ENCODE results near the gene AKT2. TPM values are rescaled to one million over a fixed set of nuclear protein-coding genes. Genes with fewer than 3 reads are reported as not detected.

Gene AKT2
- total RNA-seq, 1 experiment from 2014 or later = 150 TPM

DNA sequence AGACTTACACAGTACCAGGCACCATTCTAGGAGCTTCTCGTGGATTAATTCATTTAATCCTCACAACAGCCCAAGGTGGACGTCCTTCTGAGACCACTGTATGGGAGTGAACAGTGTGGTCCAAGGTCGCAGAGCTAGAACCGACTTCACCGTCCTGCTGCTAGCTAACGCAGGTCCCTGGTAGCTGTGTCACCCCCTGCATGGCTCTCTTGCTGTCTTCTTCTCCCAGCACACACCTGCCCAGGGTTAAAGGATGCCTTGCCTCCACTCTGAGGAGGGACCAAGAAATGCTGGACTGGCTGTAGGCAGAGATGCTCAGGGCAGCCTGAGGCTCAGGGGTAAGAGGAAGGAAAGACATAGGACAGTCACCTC is 3.0 kb downstream of the AKT2 start:
- TF ChIP-seq, protein P1, sequence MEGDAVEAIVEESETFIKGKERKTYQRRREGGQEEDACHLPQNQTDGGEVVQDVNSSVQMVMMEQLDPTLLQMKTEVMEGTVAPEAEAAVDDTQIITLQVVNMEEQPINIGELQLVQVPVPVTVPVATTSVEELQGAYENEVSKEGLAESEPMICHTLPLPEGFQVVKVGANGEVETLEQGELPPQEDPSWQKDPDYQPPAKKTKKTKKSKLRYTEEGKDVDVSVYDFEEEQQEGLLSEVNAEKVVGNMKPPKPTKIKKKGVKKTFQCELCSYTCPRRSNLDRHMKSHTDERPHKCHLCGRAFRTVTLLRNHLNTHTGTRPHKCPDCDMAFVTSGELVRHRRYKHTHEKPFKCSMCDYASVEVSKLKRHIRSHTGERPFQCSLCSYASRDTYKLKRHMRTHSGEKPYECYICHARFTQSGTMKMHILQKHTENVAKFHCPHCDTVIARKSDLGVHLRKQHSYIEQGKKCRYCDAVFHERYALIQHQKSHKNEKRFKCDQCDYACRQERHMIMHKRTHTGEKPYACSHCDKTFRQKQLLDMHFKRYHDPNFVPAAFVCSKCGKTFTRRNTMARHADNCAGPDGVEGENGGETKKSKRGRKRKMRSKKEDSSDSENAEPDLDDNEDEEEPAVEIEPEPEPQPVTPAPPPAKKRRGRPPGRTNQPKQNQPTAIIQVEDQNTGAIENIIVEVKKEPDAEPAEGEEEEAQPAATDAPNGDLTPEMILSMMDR (conservative IDR thresholded peaks at IDR 0.05) = no peak
- no peak overlapping the region for H3K56ac ChIP-seq (ENCODE audit: insufficient read length, low read depth, low read length)
- H4K20me1 ChIP-seq (ENCODE audit: control insufficient read depth, insufficient read depth, insufficient read length) = no peaks in the 10 kb centered on the region

More for the DNA sequence above, 3.0 kb downstream of the AKT2 start:
- WGBS (ENCODE audit: extremely low coverage, insufficient read length, low lambda C conversion rate) = no CpG with 5 or more reads among the region's 6 CpGs
- H2BK20ac ChIP-seq (ENCODE audit: low read depth, low read length, poor library complexity, severe bottlenecking) = no peak overlapping the region
- H3K4ac ChIP-seq (ENCODE audit: low read depth, low read length) = no peak overlapping the region
- H2AK5ac ChIP-seq (ENCODE audit: insufficient read length, low read length) = no peak overlapping the region
- peak overlapping the region; percentile 32 for H3K9ac ChIP-seq (ENCODE audit: extremely low read depth, insufficient read length, low read length)
- no peaks in the 10 kb centered on the region for H3K9me3 ChIP-seq (ENCODE audit: control insufficient read depth, low read depth, low read length)
- H4K91ac ChIP-seq (ENCODE audit: insufficient read length, low read depth, low read length) = no peak overlapping the region
- no peak for DNase-seq
- H3K23ac ChIP-seq (ENCODE audit: insufficient read length, low read depth, low read length) = no peak overlapping the region
- no peak overlapping the region; the same call in 1 of the 2 replicates for H3K14ac ChIP-seq (ENCODE audit: insufficient read depth, low read length)
- H3T11ph ChIP-seq (ENCODE audit: low read length) = no peak overlapping the region
- peaks cover 5% of the 10 kb centered on the region for H3K79me1 ChIP-seq (ENCODE audit: insufficient read depth, low read depth, low read length, poor library complexity, severe bottlenecking)
- no peak overlapping the region for H2BK15ac ChIP-seq (ENCODE audit: low read depth, low read length)
- no peaks in the 10 kb centered on the region for H3K27me3 ChIP-seq (ENCODE audit: insufficient read depth, low read length)
- H3K23me2 ChIP-seq (ENCODE audit: insufficient read length, low read depth, low read length, poor library complexity, severe bottlenecking) = peaks cover 9% of the 10 kb centered on the region
- peaks cover 36 to 45% of the 10 kb centered on the region in 2 experiments for H3K4me1 Mint-ChIP-seq
- H3K27ac ChIP-seq (ENCODE audit: insufficient read length, low read depth, low read length) = no peak overlapping the region
- H3K4me1 ChIP-seq (ENCODE audit: insufficient read depth, low read length) = no peaks in the 10 kb centered on the region; the same call in 1 of the 2 replicates
- H2BK5ac ChIP-seq (ENCODE audit: insufficient read length, low read length) = no peak overlapping the region
- H3K18ac ChIP-seq (ENCODE audit: insufficient read length, low read depth, low read length) = no peak overlapping the region
- no peaks in the 10 kb centered on the region; a peak in 1 of 5 replicates for H3K9me3 Mint-ChIP-seq
- H2BK12ac ChIP-seq (ENCODE audit: insufficient read length, low read depth, low read length) = no peak overlapping the region
- H3K79me2 ChIP-seq (ENCODE audit: insufficient read depth, low read length) = peaks cover 17% of the 10 kb centered on the region
- no peak overlapping the region for H3K27ac Mint-ChIP-seq
- H3K4me2 ChIP-seq (ENCODE audit: insufficient read depth, insufficient read length, low read length) = no peak overlapping the region
- no peak overlapping the region for H4K5ac ChIP-seq (ENCODE audit: insufficient read length, low read depth, low read length)
- no peaks in the 10 kb centered on the region for H3K27me3 Mint-ChIP-seq (ENCODE audit: low read depth)
- H4K8ac ChIP-seq (replicated peaks; ENCODE audit: insufficient read length, low read depth, low read length) = no peak overlapping the region
- no peak overlapping the region for H2AFZ ChIP-seq (ENCODE audit: low read length)
- no peak overlapping the region for H3K4me3 Mint-ChIP-seq
- no peak overlapping the region for H2BK120ac ChIP-seq (ENCODE audit: low read depth, low read length, poor library complexity, severe bottlenecking)
- H3K36me3 Mint-ChIP-seq (ENCODE audit: insufficient read depth in 1 of 3, low read depth in 3 of 3) = peaks cover 0 to 2% (median 0%) of the 10 kb centered on the region in 3 experiments; a peak in 1 of 7 replicates
